SH-SY5Y (cell line): ENCODE results near the gene DOCK3.

ENCODE experiments used
- GATA2 ChIP-seq: IDR thresholded peaks from 2 replicates; pipeline ENCODE4 v1.6.1; 2011; ENCODE audit warnings: mild to moderate bottlenecking, low read depth, low read length
- GATA3 ChIP-seq: IDR thresholded peaks from 2 replicates; pipeline ENCODE4 v1.6.1; 2011; ENCODE audit warnings: low read depth, mild to moderate bottlenecking, low read length, moderate library complexity

- TF ChIP-seq GATA2 (no peak), GATA3 (no peak)
These were observed 427.7 kb downstream of the DOCK3 start for GRCh38 chr3:51102396-51102795.
